ENCODE results near the gene ABCG1. TPM values are rescaled to one million over a fixed set of nuclear protein-coding genes. Genes with fewer than 3 reads are reported as not detected.
"Not testable (repeated sequence)": the region's sequence is repeated elsewhere in the genome, so short reads cannot be mapped to it uniquely, and the experiment has no call there.

Gene ABCG1
- 6.3 TPM for total RNA-seq
- long read RNA-seq, transcript ABCG1-205 (15 exons, 2,998 nt) = major isoform, 7 of 15 reads
- long read RNA-seq, partial matches to known transcripts = 2 of 15 reads
- long read RNA-seq, other reads (novel, unspliced or antisense) = 3 of 15 reads

DNA sequence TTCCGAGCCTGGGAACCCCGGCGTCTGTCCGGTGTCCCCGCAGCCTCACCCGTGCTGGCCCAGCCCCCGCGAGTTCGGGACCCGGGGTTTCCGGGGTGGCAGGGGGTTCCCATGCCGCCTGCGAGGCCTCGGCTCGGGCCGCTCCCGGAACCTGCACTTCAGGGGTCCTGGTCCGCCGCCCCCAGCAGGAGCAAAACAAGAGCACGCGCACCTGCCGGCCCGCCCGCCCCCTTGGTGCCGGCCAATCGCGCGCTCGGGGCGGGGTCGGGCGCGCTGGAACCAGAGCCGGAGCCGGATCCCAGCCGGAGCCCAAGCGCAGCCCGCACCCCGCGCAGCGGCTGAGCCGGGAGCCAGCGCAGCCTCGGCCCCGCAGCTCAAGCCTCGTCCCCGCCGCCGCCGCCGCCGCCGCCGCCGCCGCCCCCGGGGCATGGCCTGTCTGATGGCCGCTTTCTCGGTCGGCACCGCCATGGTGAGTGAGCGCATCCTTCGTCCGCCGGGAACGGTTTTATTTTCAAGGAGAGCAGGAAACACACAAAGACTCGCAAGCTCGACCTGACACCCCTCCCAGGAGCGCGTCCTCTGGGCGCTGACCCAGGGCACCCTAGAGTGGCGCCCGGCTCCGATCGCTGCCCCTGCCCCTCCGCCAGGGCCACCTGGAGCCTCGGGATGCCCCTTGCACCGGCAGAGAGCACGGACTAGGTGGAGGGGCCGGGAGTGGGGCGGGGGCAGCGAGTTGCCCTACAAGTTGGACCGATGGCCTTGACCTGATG is at the start of gene ABCG1:
TSS of gene ABCG1 (plus strand) at position 305 of the 770 bp plus-strand sequence. CDS start at position 428, 123 bp downstream.
- intact Hi-C loops (cut with DNase I) = no loop called here

DNA sequence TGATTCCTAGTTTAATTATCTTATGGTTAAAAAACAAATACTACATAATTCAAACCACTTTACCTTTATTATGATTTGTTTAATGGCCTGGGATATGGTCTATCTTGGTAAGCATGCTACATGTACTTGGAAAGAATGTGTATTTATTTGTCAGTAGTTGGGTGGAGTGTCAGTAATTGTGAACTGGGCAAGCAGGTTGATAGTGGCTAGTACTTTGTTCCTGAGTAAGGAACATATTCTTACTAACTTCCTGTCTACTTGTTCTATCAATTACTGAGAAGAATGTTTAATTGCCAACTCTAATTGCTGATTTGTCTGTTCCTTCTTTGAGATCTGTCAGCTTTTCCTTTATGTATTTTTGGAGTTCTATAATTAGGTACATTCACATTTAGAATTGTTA is 49.2 kb upstream of the ABCG1 start:
- intact Hi-C loops (cut with DNase I) = loop anchor here (2.0 kb wide), 1 partner anchor 59 kb away; no protein-coding TSS in a partner anchor
- no peak for DNase-seq (ENCODE audit: low spot score)

More for the DNA sequence above, at the start of gene ABCG1:
- peak; percentile 81 for DNase-seq (ENCODE audit: low spot score)

DNA sequence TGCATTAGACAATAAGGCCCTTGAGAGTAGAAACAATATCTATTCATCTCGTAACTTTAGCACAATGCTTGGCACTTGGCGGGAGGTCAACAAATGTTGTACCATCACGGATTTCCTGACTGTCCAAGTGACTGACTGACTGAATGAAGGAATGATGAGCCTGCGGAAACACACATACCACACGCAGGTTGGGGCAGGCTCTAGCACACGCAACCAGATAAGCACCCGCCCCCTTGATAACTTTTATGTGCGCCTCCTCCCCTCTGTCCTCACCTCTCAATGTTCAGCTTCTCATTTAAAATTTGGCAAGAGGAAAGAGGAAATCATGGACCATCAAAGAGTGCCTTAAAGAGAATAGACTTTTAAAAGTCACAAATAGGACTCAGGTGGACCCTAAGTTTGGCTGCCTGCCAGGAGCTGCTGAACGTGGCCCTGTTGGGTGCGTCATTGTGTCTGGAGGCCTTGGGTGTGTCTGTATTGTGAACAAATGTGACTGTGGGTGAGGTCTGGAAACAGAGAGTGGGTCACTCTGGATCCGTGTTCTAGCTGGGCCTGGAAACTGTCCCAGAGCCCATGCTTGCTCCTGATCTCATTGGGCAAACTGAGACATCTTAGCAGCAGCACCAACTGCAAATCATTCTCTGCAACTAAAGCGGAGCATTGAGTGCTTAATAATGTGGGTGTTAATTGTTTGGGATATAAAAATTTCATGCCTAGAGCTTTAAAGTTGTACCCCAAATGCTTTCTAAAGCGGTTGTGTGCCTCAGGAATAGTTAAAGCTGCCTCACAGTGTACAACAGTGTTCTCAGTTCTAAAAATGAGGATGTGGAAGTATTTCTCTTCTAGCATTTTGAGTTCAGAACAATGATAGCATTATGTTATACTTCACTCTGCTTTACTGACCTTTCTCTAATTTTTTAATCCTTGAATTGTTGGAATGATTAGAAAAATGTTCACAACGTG is 47.6 kb upstream of the ABCG1 start:
- intact Hi-C loops (cut with DNase I) = loop anchor here (2.0 kb wide), 1 partner anchor 57 kb away; no protein-coding TSS in a partner anchor
- DNase-seq (ENCODE audit: low spot score) = peak; percentile 87

DNA sequence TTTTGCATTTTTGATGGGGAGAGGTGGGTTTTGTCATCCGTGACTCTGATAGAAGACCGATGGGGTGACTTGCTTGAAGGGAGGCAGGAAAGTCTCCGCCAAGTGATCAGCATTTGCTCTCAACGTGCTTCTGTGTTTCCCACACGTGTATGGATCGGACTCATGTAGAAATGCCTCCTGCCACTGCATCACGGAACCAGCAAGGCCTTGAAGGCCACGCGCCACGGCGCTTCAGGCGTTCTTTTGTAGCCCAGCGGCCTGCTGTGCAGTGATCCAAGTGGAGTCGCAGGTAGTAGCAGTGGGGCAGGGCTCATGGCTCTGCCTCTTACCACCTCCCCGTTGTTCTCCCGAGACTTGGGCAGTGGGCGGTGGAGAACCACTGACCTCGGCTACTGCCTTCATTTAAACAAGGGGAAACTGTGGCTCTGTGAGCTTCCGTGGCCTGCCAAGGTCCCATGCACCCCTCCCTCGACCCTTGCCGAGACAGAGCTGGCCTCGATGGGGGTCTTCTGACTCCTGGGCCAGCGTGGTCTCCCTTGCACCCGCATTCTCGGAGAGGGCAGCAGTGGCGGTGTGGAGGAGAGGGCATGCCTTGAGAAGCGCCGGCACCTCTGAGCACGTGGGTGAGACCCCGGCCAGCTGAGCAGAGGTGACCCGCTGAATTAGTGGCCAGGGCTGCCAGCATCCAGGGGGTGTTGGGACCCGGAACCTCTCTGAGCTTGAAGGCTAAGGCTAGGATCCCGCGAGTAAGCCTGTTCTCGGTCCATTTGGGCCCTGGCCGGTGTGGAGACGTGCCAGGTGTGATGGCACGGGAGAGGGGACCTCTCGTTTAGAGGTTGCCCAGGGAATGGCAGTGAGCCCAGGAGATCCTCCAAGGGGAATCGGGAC is 46.1 kb upstream of the ABCG1 start:
- peak; percentile 71 for DNase-seq (ENCODE audit: low spot score)
- intact Hi-C loops (cut with DNase I) = no loop called here

DNA sequence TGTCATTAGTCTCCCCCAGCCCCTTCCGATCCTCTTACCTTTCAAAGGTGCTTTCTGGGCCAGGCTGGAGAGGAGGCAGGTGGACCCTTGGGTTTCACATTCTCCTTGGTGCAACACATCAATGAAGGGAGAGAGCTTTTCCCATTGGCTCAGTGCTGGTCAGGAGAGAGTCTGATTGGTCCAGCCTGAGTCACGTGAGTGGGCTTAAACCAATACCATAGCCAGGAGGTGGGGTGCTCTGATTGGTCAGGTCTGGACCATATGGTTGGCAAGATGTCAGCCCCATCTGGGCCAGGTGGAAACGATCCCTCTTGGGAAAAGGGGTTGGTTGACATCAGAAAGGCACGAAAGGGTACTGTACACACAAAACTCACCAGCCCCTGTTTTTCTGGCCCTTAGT is 44.8 kb upstream of the ABCG1 start:
- intact Hi-C loops (cut with DNase I) = no loop called here
- DNase-seq (ENCODE audit: low spot score) = no peak

DNA sequence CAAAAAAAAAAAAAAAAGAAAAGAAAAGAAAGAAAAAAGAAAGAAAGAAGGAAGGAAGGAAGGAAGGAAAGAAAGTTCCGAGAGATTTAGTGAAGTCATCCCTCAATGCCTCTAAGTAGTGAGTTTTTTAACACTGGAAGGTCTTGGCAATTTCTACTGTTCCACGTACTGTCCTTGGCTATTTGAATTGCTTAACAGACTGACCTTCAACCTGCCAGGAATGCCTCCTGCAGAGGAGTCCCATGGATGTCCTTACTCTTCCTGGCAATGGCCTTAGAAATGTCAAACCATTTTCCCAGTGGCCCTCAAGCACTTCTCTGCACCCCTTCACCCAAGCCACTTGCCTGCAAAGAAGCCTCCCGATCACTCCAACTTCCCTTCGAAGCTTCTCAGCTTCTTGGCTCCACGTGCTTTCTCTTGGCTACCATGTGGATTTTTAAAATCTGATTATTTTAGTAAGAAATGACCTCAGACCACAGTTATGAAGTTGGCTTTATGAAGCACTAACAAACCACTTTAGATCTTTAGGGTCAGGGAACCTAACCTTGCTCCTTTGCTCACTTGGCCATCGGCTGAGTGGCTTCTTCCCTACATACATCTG is 43.7 kb upstream of the ABCG1 start:
- intact Hi-C loops (cut with DNase I) = no loop called here
- no peak for DNase-seq (ENCODE audit: low spot score)

DNA sequence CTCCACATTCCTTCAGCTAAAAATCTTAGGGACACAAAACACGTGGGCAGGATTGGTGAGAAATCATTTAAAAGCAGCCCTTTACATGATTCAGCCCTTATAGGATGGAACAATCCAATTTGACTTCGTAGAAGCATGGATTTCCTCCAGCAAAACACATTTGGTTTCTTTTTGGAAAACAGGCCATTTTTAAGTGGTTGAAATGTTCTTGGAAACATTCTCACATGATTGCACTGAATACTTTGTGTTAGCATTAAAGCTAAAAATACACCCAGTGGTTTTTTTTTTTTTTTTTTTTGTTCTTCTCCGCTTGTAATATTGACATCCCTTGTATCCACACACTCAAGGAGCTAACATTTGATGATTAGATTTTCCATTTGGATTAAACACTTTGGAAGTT is 42.1 kb upstream of the ABCG1 start:
- intact Hi-C loops (cut with DNase I) = no loop called here
- DNase-seq (ENCODE audit: low spot score) = no peak

DNA sequence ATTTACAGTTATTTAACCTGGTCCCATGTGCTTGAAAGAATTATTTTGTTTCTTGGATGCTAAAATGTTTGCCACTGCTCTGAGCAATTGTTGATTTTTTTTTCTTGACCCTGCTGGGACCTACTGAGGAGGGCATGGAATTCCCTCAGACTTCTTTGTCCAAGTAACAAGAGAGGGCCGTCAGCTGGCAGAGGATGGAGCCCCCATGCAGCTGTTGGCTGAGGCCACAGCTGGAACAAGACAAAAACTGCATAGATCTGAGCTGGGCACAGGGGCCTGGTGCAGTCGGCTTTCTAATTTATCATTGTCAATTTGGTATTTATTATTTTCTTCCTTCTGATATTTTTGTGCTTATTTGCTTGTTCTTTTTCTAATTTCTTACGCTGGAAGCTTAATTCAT is 39.6 kb upstream of the ABCG1 start:
- no peak for DNase-seq (ENCODE audit: low spot score)
- intact Hi-C loops (cut with DNase I) = no loop called here

DNA sequence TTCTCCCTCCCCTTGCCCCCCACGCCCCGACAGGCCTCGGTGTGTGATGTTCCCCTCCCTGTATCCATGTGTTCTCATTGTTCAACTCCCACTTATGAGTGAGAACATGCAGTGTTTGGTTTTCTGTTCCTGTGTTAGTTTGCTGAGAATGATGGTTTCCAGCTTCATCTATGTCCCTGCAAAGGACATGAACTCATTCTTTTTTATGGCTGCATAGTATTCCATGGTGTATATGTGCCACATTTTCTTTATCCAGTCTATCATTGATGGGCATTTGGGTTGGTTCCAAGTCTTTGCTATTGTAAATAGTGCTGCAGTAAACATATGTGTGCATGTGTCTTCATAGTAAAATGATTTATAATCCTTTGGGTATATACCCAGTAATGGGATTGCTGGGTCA is 38.9 kb upstream of the ABCG1 start:
- DNase-seq (ENCODE audit: low spot score); intact Hi-C loops (cut with DNase I): not testable (repeated sequence)

DNA sequence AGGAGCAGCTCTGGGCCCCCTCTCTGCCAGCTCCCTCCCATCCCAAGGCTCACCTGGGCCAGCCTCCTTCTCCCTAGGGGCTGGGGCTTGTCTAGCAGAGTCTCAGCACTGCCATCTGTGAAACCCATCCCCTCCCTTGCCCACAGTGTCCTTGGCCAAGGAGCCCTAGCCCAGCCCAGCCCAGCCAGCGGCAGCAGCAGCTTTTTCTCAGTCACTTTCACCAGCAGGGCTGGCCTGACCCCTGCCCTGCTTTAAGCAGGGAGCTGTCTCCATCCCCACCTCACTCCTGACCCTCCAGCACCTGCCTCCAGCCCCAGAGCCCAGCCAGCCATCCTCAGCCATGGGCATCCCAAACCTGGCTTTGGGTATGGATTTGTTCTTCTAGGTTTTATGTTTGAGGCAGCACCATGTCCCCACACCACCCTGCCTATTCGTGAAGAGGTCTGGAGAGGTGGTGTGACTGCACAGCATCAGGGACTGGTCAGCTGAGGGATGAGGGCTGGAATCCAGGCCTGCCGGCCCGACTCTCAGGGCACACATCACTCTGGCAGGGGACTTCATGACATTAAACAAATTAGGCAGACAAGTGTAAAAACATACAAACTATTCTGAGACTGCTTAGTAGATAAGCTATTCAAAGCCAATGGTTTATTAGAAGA is 36.1 kb upstream of the ABCG1 start:
- intact Hi-C loops (cut with DNase I) = no loop called here
- DNase-seq (ENCODE audit: low spot score) = no peak

DNA sequence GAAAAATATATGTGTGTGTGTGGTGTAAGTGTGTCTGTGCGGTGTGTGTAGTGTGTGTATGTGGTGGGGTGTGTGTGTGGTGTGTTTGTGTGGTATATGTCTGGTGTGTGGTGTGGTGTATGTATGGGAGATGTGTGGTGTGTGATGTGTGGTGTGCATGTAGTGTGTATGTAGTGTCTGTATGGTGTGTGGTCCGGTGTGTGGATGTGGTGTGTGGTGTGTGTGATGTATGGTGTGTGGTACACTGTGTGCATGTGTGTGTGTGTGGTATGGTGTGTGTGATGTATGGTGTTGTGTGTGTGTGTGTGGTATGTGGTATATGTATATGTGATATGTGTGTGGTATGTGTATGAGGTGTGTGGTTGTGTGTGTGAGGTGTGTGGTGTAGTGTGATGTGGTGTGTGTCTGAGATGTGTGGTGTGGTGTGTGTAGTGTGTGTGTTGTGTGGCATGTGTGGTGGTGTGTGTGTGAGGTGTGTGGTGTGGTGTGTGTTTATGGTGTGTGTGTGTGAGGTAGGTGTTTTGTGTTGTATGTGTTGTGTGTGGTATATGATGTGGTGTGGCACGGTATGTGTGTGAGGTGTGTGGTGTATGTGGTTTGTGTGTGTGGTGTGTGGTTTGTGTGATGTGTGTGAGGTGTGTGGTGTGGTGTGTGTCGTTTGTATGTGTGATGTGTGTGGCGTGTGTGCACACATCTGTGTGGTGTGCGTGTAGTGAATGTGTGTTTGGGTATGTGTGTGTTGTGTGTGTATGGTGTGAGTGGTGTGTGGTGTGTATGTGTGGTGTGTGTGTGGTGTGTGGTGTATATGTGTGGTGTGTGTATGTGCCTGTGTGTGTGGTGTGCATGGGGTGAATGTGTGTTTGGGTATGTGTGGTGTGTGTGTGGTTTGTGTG is 35.3 kb upstream of the ABCG1 start:
- DNase-seq (ENCODE audit: low spot score) = no peak
- intact Hi-C loops (cut with DNase I) = no loop called here

DNA sequence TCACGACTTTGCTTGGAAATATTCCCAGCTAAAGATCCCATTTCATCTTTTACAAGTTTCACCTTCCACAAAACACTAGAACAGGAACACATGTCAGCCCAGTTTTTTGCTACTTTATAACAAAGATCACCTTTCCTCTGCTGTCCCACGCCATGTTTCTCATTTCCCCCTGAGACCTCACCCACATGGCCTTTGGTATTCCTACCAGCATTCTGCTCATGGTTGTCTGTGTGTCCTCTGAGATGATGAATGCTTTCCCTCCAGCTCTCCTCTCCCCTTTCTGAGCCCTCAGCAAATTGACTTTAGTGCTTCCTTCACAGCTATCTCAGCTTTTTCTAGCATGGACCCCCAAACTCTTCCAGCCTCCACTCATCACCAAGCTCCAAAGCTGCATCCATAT is 32.3 kb upstream of the ABCG1 start:
- intact Hi-C loops (cut with DNase I) = no loop called here
- no peak for DNase-seq (ENCODE audit: low spot score)

DNA sequence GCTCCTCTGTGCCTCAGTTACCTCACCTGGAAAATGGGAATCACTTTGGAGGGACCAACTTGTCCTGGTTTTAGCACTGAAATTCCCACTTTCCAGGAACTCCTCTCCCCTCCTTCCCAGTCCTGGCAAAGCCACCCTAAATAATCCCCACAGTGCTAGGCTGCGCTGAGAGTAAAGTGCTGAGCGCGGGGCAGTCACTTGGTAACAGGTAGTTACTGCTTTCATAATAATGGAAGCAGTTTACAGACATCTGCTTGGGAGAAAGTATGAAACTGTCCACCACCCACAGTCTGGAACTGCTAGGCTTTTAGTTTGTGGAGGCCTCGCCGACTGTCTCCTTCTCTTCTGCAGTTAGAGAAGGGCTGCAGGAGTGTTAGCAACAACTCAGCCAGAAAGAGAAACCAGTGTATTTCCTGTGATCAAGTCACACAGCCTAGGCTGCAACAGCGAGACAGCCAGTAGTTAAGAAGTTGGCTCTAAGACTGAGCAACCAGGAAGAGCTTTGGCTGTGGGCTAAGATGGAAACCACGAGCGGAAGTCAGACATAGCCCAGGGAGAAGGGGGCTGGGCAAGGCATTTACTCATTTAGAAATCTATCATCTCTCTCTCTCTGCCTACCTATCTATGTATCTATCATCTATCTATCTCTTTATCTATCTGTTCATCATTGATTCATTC is 30.8 kb upstream of the ABCG1 start:
- no peak for DNase-seq (ENCODE audit: low spot score)
- intact Hi-C loops (cut with DNase I) = no loop called here

DNA sequence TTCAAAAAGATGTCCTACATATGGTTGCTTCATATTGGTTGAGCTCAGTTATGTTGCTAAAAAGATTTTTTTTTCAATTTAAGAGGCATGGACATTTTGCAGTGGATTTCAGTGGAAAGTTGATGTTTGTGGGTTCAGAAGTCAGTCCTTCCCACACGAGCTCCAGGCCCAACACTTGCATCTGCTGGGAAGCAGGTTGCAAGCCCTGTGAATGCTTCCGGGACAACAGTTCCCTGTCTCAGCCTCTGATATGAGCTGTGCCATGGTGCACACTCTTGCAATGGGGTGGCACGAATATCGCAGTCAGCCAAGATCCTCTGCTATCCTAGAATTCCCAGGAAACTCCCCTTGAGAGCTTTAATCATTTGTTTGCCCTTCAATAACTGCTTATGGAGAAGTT is 30.3 kb upstream of the ABCG1 start:
- no peak for DNase-seq (ENCODE audit: low spot score)
- intact Hi-C loops (cut with DNase I) = no loop called here

DNA sequence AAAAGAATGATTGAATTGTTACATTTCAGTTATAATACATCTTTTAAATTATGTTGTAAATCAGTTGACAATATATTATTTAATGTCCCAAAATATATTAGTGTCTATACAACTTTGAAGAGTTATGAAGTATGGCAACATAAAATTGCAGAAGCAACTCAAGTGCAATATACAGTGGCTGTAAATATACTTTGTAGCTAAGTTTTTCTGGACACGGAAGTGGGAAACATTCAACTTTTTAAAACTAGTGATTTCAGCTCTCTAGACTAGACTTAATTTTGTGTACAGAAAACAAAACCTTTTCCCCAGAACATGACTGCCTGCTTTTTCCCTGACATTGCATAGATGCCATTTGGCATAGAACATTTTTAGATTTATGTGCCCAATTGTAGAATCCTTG is 29.5 kb upstream of the ABCG1 start:
- intact Hi-C loops (cut with DNase I) = no loop called here
- no peak for DNase-seq (ENCODE audit: low spot score)

DNA sequence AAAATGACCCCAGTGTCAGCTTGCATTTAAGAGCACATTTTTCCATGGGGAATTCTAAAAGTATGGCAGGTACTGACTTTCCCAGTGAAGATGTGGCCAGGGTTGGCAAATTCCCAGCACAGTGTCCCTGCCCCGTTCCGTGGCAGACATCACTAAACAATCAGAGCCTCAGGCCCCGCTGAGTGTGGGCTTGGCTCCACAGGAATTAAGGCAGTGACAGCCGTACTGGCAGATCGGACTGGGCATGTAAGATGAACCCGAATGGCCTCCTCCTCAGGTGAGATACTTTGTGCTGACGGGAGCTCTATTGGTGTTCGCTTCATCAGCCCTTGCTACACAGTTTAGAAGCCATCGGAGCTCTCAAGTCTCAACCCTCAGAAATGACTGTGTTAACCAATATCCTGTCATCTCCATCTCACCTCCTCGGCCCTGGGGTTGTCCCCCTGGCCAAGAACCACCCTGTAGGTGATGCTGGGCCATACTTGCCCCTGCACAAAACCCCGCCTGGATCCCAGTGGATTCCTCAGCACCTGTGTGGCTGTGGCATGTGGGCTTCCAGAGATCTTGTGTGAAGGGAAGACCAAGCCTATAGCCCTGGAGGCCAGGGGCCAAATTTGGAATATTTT is 29.0 kb upstream of the ABCG1 start:
- DNase-seq (ENCODE audit: low spot score) = no peak
- intact Hi-C loops (cut with DNase I) = no loop called here

DNA sequence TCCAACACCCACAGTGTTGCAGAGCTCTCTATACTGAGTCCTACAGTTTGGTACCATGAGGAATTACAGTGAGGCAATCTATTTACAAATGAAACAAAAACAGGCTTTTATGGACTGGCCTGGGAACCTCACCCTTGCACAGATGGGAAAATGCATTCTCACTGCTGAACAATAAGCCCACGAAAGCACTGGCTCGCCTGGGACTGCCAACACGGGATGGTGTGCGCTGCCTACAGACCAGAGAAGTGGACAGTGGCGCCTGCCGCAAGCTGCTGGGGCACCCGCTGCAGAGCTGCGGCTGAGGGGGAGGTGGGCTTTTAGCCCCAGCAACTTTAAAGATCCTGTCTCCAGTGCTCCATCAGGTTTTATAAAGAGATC is 28.5 kb upstream of the ABCG1 start:
- DNase-seq (ENCODE audit: low spot score) = no peak
- intact Hi-C loops (cut with DNase I) = no loop called here
